GM19467 (cell line): ENCODE data around the gene PHF19.

Experiments used
- ATAC-seq: cut with Tn5 transposase; IDR thresholded peaks from one replicate; pipeline ENCODE4 v1.9.1; 2021; ENCODE audit warnings: mild to moderate bottlenecking, moderate library complexity; ENCODE audit not compliant: unreplicated experiment

The PHF19 gene

DNA sequence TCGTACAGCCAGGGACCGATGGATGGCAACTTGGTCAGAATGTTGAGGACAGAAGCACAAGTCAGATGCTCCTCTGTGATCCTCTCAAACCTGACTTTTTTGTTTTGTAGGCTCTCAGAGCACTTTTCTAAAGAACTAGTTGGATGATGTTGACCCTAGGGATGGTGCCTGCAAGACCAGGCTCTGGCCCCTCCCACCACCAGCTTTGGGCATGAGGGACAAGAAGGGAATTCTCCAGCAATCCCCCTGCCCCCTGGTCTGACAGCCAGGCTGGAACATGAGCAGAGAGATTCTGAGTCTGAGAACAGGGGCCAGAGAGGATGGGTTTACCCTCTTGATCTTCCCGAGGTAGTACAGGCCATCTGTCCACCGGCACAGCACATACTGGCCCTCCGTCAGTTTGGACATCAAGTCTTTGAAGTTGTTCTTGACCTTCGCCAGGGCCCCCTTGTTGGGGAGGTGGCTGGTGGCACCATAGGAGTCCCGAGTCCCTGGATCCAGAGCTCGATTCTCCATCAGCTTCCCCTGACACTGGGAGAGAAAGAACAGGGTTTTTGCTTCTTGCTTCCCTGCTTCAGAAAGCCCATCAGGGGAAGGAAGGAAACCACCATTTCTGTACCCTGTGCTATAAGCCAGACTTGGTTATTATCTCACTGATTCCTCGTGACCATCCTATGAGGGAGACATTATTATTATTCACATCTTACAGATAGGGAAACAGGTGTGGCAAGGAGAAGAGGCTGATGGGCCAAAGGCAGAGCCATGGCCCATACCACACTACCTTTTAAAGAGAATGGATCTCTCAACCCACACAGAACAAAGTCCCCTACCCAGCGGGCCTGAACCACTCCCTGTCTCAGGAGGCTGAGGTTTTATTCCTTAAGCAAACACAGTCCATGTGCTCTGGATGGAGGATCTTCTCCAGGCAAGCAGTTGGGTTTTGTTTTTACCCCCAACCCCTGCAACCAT lies 2.5 kb downstream of the PHF19 start:
- no peak for ATAC-seq

DNA sequence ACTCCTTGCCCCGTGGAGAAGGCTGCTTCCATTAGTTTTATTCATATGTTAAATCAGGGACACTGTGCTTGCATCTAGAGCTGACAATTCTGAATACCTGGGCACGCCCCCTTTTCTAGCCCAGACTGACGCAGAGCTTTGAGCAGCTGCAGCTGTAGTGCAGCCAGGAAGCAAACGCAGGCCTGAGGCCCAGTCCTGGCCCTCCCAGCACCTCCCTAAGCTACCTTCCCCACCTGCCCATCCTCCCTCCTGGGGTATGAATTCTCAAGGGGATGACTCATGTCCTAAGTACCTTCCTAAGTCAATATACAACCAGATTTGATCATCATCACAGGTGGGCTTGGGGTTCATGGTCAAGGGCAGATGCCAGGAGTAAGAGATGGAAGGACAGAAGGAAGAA lies 3.5 kb downstream of the PHF19 start:
- no peak for ATAC-seq

DNA sequence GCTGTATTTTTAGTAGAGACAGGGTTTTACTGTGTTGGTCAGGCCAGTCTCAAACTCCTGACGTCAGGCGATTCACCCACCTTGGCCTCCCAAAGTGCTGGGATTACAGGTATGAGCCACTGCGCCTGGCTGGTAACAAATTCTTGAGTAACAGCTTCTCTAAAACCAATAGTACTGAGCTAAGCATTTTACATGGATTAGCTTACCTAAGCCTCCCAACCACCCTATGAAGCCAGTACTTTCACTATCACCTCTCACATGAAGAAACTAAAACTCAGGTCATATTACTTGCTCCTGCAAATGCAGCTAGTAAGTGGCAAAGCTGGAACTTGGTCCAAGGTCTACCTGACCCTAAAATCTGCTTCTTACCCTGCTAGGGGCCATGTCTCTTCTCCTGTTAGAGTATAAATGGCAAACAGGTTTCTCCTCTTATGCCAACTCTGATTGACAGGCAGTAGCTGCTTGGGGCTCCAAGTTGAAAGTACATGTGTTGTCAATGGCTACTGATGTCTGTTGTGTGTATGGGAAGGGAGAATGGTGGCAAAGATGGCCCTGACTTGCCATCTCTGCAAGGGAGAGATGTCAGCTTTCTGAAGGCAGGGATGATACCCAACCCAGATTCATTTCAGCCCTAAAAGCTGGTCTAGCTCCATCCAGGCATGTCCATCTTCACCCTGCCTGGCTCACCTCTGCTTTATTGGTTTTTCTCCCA lies 4.0 kb downstream of the PHF19 start:
- ATAC-seq: no peak

DNA sequence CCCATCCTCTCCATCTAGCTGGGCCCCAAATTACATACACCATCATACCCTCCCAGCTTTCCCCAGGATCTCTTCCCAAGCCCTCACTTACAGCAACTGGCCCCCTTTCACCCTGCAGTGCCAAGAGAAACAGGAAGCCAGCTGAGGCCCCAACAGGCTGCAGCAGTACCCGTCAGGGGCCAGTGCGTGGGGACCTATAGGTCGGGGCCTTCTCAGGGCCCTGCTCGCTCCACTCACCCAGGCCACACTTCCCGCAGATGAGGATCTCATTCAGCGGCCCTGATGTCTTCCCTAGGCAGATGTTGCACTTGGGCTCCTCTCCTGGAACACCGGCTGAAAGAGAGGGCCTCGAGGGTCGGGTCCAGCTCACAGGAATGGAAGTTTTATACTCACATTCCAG lies 6.8 kb downstream of the PHF19 start:
- no peak for ATAC-seq

DNA sequence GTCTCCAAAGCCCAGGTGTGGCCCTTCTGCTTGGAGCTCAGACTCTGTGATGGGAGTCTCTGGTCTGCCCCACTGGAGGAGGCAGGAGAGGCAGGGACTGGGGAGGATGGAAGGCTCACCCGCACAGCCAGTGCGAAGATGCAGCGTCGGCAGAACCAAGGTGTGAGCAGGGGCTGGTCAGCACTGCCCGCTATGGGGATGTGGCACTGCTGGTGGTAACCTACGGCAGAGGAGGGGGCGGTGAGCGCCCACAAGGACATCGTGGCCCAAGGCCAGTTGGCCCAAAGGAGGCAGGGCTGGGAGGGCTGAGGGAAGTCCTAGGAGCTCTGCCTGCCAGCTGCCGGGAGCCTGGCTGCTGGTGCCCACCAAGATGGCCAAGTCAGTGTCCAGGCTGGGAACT lies 7.3 kb downstream of the PHF19 start:
- ATAC-seq: no peak

DNA sequence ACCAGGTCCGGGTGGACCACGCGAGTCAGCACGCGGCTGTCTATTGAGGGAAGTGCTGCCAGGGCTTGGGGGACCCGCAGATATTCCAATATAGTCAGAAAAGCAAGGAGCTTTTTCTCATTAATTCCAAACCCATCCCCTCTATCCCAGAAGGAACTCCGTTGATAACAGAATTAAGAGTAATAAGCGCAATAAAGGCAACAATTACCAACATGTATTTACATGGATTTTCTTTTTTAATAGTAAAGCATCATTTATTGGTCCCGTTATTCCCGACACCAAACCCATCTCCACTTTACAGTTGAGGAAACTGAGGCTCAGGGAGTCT lies 7.7 kb downstream of the PHF19 start:
- ATAC-seq: no peak

DNA sequence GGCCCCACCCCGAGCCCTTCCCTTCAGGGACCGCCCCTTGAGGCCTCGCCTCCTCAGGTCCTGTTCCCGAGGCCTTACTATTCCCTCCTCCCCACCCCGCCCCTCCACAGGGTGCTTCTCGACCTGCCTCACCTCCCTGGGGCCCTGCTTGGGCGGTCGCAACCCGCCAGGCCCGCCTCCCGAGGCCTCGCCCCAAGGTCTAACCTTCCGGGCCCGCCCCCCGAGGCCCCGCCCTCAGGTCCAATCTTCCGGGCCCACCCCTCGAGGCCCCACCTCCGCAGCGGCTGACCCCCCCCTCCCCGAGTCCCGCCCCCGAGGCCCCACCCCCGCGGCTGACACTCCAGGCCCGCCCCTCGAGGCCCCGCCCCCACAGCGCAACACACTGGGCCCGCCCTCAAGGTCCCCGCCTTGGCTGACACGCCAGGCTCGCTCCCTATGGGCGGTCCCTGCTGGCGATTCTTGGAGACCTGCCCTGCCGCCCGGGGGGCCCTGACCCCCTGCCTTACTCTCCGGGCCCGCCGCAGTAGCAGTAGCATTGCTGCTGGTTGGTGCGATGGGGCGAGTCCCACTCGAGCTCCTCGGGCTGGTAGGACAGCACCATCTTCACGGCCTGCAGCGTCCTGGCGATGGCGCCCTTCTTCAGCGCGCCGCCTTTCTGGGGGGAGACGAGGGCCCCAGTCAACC lies 8.2 kb downstream of the PHF19 start:
- peak; percentile 86 for ATAC-seq

DNA sequence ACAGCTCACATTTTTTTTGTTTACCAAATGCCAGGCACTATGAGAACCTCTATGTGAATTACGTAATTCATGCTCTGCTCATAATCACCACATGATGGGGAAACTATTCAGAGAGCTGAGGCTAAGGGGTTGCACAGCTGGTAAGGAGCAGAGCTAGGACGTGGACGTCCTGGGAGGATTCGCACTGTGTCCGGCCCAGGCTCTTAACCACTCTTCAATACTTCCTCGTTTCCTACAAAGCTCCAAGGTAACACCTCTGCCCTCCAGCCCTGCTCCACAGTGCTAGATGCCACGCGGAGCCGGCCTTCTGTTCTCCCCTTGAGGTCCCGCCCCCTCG lies 8.7 kb downstream of the PHF19 start:
- ATAC-seq: no peak

DNA sequence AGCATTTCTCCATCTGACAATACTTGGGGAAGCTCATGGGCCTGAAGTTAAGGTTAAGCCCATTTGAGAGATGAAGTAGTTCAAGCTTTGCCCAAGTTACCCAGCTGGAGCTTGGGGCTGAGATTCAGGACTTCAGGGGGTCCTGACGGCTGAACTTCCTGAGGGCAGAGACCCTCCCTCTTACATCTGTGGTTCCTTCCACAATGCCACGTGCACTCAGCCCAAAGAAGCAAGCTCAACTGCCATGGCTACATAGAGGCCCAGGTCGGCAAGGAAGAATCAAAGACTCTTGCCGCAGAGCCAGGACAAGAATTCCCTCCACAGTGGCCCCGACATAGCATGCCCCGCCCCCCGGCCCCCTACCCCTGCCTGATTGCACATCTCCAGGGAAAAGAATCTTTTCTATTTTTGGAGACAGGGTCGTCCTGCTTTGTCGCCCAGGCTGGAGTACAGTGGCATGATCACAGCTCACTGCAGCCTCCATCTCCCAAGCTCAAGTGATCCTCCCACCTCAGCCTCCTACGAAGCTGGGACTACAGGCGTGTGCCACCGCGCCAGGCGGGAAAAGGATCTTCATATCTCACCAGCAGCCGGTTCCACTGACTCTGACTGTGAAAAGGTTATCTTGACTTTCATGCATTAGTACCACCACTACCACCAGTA lies 9.2 kb downstream of the PHF19 start:
- ATAC-seq: no peak

DNA sequence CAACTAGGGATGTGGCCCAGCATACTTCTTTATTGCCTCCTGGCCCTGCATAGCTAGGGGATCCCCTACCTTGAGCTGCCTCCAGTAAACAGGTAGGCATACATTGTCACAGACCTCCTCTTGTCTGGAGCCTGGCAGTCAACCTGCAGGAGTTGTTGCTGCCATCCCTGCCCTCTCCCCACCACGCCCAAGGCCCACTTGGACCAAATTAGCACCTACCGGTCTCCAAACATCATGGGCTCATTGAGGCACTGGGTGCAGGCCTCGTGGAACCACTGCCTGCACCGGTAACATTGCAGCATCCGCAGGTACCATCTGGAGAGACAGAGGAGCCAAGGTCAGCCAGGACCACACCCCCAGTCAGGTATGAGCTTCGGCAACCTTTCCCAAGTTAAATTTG lies 10.3 kb downstream of the PHF19 start:
- ATAC-seq: no peak

DNA sequence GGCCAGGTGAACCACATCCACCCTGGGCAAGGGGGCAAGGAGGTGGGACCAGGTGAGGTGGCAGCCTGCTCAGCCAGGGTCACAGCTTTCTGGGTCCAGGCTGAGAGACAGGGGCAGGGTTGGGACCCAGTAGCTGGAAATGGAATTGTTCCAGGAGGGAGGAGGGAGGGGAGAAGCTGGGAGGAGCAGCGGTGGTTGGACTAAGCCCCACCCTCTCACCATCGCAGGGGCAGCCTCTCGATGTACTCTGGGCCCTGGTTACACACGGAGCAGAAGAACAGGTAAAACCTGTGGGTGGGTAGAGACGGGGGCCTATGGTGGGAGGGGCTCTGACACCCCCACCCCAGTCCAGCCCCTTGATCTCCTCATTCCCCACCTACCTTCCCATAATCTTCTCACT lies 11.2 kb downstream of the PHF19 start:
- ATAC-seq: no peak

DNA sequence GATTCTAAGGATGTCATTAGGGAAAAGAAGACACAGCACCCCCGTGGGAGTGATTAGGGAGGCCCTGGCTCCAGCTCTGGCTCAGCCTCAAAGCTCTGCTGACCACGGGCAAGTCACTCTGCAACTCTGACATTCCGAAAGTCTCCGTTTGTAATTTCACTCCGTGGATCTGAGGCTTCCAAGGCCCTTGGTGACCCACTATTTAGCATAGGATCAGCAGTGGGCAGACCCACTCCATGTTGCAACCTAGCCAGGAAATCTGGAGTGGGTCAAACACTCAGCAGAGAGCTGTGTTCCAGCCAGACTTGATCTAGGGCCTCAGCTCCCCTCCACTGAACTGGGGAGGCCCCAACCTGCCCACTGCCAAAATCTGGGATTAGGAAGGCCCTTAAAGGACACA lies 11.8 kb downstream of the PHF19 start:
- no peak for ATAC-seq

DNA sequence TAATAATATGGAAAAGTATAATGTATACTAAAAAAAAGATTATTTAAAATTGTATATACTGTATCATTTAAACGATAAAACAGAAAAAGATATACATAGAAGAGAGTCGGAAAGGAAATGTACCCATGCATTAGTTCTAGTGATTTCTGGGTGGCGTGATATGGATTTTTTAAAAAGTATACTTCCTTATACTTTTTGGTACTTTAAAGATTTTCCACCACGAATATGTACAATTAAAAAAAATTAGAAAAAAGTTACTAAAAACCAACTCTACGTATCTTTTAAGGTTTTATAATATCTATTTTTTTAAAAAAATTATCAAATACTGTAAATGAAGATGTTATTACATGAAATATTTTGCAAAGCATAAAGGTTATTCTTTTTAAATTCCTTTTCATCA lies 12.3 kb downstream of the PHF19 start:
- no peak for ATAC-seq

DNA sequence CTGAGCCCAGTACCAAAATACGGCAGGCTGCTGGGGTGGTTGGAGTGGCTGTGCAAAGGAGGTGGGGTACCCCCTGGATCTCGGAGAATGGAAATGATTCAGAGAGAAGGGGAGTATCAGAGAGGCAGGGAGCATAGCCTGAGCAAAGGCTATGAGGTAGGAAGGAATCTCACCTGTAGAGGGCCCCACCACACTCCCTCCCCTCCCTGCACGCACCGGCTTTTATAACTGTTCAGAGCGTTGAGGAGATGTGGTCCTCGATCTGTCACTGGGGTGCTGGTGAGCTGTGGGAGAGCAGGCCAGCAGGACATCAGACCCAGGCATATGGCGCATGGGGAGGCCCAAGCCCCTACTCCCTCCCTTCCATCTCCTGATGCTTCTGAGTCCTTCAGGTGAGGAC lies 13.2 kb downstream of the PHF19 start:
- ATAC-seq: no peak

DNA sequence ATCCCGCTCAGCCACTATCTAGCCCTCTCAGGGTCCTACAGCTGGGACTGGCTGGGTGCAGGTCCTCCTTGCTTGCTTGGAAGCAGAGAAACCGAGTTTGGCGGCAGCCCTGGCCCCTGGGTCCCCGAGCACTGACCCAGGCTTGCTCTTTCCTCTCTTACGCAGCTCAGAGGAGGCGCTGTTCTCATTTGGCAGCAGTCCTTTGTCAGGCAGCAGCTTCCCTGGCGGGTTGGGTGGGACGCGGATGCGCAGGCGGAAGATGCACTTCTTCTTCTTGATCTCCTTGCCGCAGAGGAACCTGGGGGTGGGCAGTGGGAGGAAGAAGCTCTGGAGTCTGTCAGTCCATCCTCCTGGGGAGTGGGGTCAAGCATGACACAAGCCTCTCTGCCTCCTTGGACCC lies 14.5 kb downstream of the PHF19 start:
- ATAC-seq: no peak

DNA sequence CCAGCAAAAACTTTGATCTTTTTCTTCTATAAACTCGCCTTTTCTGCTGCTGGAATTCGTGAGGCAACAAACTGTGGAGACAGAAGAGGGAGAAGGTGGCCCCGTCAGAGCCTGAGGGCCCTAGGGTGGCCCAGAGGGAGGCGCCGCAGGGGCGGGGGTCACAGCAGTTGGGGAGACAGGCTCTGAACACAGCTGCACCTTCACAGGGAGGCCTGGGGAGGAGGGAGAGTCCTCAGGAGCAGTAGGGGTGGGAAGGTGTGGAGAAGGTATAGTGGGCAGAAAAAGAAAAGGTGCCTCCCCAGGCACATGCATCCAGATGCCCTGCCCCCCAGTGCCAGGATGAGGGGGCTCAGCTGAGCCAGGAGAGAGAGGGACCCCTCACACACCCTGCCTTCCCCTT lies 15.1 kb downstream of the PHF19 start:
- no peak for ATAC-seq

DNA sequence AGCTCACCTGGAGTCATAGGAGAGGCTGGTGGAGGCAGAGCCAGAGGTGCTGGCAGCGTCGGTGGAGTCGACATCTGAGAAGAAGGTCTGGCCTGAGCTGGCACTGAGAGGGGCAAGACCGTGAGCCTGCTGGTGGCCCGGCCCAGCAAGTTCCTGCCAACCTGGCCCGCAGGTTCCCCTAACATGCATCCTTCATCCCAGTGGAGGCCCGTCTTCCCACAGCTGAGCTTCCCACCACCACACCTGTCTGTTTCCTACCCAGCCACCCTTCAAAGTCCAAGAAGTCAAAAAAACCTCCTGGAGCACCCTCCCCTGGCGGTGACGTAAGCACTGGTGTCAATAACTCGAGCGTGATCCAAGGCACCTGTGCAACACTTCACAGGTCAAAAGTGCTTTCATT lies 16.9 kb downstream of the PHF19 start:
- ATAC-seq: no peak

DNA sequence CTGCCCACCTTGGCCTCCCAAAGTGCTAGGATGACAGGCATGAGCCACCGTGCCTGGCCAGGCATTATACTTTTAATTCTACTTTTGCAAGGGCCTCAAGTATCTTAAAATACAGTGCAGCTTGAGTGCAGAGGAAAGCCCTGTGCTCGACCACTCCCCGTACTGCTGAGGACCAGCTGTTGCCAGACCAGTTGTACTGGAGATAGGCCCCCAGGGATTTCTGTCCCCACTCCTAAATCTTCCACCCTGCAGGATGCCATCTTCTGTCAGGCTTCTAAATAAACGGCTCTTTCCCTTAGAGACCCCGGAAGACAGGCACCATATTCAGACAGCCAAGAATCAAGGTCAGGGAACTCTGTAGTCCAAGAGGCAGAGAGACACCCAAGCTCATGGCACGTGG lies 17.6 kb downstream of the PHF19 start:
- ATAC-seq: no peak

DNA sequence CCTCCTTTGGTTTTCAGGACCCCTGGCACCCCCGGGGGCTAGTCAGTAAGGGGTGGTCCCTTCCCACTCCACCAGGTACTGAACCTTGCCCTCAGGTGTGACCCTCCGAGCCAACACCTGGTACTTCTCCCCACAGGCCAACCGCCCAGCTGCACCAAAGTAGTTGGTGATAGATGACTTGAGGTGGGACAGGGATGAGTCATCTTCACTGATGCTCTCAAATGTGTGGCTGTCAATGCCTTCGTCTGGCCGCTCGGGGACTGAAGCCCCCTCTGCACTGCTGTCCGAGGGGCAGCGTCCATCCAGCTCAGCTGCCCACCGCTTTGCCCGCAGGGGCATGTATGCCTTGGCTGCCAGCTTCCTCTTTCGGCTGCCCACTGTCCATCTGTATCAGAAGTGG lies 19.1 kb downstream of the PHF19 start:
- ATAC-seq: no peak

DNA sequence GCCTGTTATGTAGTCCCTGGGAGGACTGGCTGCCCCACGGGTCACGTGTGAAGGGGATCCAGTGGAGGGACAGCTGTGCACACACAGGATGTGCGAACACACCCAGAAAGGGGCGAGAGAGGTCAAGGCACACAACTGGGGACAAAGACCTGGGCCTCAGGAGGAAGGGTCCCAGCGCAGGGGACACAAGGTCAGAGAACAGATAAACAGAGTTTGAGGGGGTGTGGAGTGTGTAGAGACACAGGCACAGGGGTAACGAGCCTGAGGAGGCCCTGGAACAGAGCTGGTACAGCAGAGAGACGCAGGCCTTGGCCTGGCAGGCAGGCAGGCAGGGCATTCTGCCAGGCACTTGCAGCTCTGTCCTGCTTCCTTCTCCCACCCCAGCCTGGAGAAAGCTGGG lies 19.5 kb downstream of the PHF19 start:
- ATAC-seq: no peak

DNA sequence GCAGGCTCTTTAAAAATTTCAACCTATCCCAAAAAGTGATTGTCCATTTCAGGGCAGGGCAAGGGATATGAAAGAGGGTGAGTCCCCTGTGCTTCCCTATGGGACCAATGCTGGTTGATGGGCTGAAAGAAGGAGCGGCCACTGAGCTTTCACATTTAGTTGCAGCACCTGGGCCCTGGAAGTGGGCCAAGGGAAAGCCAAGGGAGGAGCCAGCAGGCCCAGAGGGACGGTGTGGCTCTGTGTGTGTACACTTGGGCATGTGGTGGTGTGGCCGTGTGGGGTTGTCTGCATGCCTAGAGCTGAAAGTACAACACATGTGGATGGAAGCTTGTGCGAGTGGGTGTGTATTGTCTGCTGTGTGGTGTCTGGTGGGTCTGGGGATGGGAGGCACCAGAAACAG lies 20.3 kb downstream of the PHF19 start:
- ATAC-seq: no peak
